Endothelial cell of umbilical vein (primary cell): ENCODE results near the gene PIGB.

Experiments used
- CTCF ChIP-seq, 2 donors: IDR thresholded peaks; 1 replicate in 1 of 2; 2 replicates in 1 of 2; pipeline ENCODE4 v1.5.1; 2011; ENCODE audit warnings: low read length in 2 of 2, mild to moderate bottlenecking in 2 of 2, moderate library complexity in 2 of 2, control low read depth in 1 of 2, inconsistent platforms in 1 of 2, low read depth in 1 of 2; ENCODE audit not compliant: insufficient read depth in 1 of 2; ENCODE audit errors: extremely low read depth in 1 of 2
- EZH2 ChIP-seq: IDR thresholded peaks from 2 replicates; pipeline ENCODE4 v1.6.1; 2012; ENCODE audit warnings: borderline replicate concordance, low read depth, mild to moderate bottlenecking, moderate library complexity, low read length, inconsistent platforms; ENCODE audit not compliant: severe bottlenecking
- MAX ChIP-seq: IDR thresholded peaks from 2 replicates; pipeline ENCODE4 v1.6.1; 2011; ENCODE audit not compliant: insufficient read depth, insufficient read length
- MYC ChIP-seq: IDR thresholded peaks from one replicate; pipeline ENCODE4 v1.6.1; 2011; ENCODE audit warnings: mild to moderate bottlenecking, low read depth, low read length
- POLR2A ChIP-seq: IDR thresholded peaks from 2 replicates; pipeline ENCODE4 v1.6.1; 2012; ENCODE audit warnings: low read depth, mild to moderate bottlenecking, control low read depth, low read length

DNA sequence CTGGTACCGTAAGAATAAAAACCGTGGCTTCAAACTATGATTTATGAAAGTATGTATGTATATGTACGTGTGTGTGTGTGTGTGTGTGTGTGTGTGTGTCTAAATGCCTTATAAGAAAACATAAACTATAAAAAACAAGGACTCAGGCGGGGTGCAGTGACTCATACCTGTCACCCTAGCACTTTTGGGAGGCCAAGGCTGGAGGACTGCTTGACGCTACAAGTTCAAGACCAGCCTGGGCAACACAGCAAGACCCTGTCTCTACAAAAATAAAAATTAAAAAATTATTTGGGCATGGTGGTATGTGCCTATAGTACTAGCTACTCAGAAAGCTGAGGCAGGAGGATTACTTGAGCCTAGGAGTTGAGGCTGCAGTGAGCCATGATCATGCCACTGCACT is 60.1 kb downstream of the PIGB start:
- TF ChIP-seq CTCF (IDR thresholded peaks at IDR 0.05; ENCODE audit: extremely low read depth in 1 of 2, insufficient read depth in 1 of 2, low read depth in 1 of 2, low read length in 2 of 2): no peak
- TF ChIP-seq EZH2: no peak
- no peak for TF ChIP-seq POLR2A
- no peak for TF ChIP-seq MYC
- TF ChIP-seq MAX: no peak
